NCI-H1694 treated with DMSO at 0.1 percent for 48 hours (cell line): ENCODE measurements around the gene FGD3.

ENCODE experiments used
- DNase-seq: peaks from one replicate; lab custom pipeline; 2025; lab: John Stamatoyannopoulos, UW

The FGD3 gene

DNA sequence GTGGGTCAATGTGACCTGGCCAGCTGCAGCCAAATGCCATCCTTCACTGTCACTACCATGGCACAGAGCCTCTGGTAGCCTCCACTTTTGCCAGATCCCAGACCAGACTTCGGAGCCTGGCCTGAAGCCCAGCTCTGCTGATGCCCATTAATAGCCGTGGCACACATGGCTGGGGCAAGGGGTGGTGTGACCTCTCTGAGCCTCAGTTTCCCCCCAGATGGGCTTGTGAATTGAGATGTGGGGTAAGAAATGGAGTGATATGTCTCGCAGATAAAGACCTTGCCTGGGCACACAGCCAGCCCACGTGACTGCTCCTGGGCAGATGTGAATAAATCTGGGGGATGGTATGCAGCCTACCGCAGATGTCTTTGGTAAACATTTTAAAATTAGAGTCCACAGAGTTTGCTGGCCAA is 125.1 kb downstream of the FGD3 start:
- no peak for DNase-seq

DNA sequence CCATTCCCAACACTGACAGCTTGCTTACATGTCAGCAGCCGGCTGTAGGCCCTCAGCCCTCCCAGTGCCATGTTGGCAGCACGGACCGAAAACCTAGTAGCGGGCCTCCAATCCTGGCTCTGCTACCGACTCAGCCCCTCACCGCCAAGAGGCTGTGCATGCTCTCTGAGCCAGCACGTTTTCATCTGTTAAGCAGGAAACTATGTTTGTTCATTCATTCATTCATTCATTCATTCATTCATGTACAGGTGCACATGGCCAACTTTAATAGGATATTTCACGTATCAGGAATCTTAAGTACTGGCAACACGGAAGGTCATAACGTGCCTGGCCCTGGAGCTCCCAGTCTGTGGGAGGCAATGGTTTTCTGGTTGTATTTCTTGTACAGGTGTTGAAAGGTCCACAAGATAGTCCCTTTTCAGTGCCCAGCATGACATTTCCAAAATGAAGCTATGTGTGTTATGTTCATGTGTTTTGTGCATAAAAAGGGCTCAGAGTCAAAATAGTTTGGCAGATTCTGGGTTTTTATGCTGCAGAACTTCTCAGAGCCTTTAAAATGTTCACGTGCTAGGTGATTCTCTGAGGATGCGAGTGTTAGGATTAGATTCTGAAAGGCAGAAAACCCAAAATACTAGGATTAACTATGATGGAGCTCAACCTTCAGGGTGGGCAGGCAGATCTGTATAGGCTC is 128.9 kb downstream of the FGD3 start:
- no peak for DNase-seq

DNA sequence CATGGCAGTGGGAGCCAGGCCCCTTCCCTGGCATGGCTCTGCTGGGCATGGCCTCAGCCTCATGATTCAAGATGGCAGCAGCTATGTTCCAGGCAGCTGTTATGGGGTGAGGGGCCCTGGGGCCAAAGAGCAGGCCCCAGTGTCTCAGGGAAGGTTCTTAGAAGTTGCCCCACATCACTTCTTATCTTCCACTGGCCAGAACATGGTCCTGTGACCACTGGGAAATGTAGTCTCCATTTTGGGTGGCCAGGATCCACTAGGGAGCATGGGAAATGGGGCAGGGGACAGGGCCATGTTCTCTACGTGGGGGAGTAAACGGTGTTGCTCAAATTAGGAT is 129.4 kb downstream of the FGD3 start:
- DNase-seq, result no peak

DNA sequence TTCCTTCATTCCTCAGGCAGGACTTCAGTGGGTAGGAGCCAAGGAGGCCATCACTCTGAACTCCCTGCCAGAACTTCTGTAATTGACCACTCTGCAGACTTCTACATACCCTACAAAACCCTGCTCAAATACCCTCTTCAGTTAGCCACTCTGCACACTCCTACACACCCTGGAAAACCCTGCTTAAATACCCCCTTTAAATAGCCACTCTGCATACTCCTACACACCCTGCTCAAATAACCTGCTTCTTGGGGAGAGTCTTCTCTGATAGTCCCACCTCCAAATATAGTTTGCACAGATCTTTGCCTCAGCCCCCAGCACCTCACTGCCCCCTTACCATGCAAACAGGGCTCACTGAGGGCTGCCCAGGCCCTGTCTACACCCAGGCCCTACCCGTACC is 130.0 kb downstream of the FGD3 start:
- no peak for DNase-seq

DNA sequence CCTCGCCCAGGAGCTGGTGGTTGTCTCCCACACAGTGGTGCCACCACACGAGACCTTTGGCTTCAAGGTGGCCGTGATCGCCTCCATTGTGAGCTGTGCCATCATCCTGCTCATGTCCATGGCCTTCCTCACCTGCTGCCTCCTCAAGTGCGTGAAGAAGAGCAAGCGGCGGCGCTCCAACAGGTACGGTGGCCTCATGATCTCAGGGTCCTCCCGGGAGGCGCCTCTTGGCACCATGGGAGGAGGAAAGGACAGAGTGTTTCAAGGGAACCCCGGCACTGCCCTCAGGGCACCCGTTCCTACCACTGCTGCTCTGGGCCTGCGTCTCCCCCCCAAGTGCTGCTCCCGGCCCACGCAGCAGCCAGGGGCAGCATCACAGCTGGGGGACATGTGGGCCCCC is 130.5 kb downstream of the FGD3 start:
- DNase-seq, result no peak

DNA sequence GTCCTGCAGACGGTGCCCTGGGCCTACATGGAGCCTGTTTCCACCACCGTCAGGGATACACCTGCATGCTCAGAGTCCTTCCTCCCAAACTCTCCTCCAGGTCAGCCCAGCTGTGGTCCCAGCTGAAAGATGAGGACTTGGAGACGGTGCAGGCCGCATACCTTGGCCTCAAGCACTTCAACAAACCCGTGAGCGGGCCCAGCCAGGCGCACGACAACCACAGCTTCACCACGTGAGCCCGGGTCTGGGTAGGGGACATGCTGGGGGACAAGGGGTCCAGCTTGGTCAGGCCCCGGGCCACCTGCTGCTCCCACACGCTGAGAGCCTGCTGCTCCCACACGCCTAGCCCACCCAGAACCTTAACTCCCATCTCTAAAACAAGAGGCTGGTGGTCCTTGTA is 132.0 kb downstream of the FGD3 start:
- no peak for DNase-seq

DNA sequence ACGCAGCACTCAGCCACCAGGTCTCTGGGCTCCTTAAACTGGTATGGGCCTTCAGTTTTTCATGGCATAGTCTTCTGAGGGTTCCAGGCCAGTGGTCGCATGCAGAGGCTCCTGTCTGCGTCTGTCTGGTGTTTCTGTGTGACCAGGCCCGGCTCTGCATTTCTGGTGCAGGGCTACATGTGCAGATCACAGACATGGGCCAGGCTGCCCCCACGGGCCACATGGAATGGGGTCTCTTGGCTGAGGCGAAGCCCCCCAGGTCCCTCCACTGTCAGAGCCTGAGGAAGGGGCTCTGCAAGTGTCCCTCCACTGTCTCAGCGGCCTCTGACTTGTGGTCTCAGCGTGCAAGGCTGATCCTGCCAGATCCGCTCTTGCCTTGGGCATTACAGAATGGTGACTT is 133.1 kb downstream of the FGD3 start:
- no peak for DNase-seq

DNA sequence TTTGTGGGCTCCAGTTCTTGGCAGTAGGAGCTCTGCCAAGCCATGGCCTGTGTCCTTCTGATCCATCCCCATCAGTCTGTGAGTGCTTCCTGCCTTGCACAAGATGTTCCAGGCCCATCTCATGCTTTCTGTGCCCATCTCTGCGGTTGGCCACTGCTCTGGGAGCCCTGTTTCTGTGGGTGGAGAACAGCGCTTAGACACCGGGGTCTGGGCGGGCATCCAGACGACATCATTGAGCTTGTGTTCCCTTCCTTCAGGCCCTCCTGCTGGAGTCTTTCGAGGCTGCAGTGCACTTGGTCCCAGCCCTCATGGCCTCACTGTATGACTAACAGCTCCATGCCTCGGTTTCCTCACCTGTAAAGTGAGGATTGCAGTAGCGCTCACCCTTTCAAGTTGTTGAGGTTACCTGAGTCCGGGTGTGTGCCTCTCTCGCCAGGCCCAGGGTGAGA is 133.8 kb downstream of the FGD3 start:
- DNase-seq, result no peak

DNA sequence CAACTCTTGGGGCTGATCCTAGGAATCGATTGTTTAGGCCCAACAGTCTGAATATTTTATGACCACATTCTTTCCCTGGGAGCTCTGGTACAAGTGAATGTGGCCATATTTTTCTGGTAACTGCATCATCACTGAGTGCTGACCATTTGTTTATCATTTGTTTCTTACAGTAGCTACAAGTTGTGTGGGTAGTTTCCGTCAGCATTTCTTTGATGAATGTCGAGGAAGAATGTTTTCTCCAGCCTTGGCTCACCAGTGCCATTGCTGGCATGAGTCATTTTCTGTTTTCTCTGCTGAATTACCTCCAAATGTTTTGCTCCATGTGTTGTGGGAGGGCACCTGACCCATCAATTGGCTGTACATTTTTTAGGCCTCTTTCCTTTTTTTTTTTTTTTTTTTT is 134.6 kb downstream of the FGD3 start:
- no peak for DNase-seq

DNA sequence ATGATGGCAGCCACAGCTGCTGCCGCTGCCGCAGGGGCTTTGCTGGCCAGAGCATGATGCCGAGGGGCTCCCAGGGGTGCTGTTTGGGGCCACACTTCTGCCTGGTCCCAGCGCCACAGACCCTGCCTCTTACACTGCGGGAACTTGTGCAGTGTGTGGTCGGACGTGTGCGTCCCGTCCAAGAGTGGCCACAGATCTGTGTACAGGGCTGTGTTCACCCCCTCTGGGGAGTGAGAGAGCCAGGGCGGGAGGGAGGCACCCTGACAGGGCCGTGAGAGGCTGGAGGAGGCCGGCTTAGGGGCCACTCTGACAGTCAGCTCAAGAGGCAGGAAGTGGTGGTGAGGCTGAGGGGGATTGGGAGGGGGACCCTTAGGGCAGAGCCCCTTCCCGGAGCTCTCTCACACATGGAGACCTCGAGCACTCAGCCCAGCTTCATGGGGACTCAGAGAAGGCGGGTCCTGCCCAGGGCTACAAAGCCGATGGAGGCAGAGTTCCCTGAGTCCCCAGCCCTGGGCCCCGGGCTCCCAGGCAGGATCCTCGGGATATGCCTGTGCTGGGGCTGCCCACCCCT is 135.6 kb downstream of the FGD3 start:
- DNase-seq, result no peak

DNA sequence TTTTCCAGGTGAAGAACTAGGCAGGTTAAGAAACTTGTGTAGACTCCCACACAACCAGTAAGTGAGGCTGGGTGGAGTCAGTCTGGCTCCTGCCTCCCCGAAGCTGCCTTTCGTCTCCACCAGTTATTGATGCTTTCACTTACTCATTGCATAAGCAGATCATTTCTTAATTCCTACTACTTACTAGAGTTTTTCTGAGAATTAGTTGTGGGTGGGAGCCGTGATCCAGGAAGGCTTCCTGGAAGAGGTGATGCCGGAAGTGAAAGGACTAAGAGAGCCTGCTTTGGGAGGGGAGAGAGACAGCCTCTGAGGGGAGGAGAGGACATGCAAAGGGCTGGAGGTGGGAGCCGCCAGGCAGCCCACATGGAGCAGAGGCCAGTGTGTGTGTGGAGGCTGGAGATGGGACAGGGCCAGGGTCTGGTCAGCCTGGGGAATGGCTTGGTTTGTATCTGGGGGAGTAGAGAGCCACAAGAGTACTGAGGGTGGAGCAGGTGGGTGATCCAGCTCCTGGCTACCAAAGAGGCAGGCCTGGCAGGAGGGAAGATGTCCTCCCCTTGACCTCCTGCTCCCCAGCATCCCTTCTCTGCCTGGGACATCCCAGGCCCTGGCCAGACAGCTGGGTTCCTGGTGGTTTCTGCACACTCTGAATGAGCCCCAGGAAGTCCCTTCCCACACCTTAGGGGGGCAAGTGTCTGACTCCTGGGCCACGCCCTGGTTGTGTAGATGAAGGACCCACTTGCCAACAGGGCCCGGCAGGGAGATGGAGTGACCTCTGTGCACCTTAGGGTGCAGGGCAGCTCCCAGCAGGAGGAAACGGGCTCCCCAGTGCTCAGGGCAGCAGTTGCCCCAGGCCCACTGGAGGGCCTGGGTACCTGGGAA is 136.5 kb downstream of the FGD3 start:
- no peak for DNase-seq

DNA sequence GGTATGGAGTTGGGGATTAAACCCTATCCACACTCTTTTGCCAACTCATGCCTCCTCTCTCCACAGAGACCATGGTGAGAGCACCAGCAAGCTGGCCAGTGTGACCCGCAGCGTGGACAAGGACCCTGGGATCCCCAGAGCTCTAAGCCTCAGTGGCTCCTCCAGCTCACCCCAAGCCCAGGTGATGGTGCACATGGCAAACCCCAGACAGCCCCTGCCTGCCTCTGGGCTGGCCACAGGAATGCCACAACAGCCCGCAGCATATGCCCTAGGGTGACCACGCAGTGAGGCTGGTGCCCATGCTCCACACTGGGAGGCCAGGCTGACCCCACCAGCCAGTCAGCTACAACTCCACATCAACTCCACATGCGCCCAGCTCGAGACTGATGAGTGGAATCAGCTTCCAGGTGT is 137.2 kb downstream of the FGD3 start:
- DNase-seq, result no peak

DNA sequence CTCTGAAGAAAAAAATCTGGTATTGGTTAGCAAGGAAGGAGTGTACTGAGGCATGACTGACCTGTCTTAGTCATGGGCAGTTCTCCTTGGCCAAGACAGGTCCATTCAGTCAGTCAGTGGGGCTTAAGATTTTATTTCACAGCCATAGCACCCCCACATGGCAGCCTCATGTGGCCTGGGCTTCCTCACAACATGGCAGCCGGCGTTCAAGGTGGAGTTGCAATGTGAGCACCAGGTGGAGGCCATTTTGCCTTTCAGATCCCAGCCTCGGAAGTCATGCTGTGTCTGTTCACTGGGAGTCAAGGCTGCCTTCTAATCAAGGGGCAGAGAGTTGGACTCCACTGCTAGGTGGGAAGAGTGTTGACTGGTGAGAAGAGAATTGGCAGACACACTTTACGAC is 138.4 kb downstream of the FGD3 start:
- DNase-seq, result no peak
